Stimulated activated CD4-positive, alpha-beta T cell treated with anti-CD3 and anti-CD28 coated beads, TNF-alpha, amount 100 ng/mL, for 4 hours (primary cell): ENCODE data around the gene RNASEL.
A peak's percentile ranks its signal among the peaks of the same experiment; 100 is the strongest.

ENCODE experiments used
- DNase-seq, 3 experiments: peaks; one replicate each; pipeline ENCODE4 v3.0.0-alpha.2; 2020; ENCODE audit warnings: low read depth in 3 of 3

Gene RNASEL

DNA sequence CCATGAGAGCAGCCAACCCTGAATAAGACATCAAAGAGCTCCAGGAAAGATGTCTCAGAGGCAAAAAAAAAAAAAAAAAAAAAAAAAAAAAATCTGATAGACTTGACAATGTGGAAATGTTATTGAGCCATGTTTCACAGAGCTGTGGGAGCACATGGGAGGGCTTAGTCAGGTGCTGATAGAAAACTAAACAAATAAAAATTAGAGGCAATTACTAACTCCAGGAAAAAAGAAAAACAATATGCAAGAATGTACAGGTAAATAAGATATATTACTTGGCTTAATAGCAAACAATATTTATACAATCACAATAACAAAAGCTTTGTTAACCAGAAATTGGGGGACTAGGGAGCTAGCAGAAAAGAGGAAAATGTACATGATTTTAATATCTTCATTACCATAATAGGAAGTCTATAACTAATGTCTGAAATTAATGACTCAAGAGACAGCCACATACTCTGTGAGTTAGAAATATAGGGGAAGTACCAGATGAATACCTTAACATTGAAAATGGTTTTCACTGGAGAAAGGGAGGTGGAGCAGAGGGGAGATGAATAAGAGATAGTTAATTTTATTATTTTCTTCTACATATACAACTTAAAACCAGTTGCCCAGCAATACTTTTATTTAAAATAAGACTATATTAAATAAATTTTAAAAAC, 32.0 kb upstream of the RNASEL start:
- DNase-seq, result no peak

DNA sequence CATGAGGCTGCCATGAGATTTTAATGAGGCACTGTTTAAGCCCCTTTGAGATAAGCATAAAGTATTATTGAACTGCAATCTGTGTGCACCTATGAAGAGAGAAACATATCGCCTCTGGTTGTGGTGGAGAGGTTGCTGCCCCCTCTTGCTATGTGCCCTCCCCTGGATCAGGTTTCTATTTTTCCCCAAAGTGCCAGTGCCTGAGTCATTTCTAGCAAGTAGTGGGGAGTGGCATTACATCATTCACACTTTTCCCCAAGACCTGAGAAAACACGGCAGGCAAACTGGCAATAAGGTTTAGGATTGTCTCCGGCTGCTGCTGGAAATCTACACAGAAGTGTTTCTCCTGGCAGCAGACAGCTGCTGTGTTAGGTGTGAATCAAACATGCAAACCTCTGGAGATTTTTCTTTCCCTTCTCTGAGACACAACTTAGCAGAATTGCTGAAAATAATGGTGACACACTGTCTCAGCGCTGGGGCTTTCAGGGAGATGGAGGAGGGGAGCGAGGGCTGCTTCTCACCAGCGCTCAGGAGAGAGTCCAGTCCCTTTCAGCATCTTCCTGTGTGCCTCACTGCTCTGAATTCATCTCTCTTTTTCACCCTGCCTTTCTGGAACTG, 28.8 kb upstream of the RNASEL start:
- no peak for DNase-seq

DNA sequence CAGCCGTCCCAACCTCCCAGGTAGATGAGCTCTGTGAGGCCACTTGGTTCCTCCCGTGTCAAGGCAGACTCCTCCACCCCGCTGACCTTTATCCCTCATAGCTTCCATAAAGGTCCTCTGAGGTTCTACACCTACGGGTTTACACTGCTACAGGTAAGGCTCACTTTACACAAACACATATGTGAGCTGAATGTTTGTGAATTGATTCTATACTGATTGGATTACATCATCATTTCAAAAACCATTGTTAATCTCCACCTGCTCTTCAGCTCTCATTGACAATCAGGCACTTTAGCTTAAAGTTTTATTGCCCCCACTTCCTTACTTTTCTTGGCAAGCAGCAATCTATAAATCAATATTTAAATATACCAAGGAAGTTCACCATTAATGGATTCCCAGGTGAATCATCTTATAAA, 28.0 kb upstream of the RNASEL start:
- no peak for DNase-seq

DNA sequence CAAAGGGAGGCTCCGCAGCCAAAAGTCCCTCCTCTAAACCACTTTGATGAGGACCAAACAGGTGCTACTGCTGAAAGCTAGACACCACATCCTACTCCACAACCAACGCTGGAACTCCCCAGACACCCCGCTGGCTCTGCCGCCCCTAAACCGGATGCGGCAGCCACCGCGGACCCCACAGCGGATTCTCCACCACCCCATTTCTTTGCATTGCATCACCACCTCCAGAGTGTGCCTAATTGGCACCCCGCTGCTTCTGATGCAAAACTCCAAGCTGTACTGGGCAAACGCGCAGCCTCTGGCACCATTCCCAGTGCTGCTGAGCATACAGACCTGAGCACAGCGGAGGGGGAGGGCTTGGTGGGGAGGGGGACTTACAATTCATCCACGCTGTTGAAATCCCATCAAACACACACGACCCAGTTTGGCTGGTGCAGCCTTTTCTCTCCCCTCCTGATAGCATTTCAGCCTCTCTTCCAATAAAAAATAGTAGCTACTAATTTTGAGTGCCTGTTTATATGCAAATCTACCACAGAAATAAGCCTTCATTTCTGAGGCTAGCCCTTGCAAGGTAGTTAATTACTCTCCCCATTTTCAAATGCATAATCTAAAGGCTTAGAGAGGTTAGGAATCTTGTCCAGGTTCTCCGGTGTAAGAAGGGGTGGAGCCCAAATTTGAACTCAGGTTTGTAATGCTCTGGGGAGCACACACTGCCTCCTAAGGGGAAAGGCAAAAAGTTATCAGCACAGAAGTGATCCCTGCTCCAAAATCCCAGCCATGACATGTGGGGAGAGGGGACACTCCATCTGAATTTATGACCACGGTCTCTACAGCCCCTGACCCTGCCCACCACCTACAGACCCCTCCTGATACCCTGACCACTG, 27.3 kb upstream of the RNASEL start:
- DNase-seq, result peak; percentile 33 to 76 (median 55)

DNA sequence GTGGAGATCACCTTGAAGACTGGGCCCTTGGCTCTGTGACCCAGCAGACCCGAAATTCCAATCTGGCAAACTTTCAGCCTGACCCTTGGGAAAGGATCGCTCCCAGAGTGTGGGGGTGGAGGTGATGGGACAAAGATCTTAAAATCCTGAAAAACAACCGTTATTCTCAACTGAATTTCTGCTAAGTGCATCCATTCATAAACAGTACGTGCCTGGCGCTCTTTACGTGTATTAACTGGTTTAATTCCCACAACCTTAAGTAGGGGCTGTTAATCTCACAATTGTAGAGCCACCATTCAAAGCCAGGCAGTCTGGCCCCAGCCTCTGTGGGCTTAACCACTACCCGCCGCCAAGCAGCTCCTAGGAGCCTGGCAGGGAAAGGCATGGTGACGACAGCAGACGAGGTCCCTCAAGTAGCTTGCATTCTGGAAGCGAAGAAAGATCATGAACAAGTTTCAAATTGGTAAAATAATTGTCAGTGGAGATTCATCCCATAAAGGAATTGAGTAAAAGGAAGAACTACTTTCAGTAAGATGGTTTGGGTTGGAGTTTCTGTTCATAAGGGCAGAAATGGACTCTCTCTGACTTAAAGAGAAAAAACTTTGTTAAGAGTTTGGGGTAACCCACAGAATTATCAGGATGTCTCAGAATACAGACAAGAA, 26.5 kb upstream of the RNASEL start:
- DNase-seq, result no peak

DNA sequence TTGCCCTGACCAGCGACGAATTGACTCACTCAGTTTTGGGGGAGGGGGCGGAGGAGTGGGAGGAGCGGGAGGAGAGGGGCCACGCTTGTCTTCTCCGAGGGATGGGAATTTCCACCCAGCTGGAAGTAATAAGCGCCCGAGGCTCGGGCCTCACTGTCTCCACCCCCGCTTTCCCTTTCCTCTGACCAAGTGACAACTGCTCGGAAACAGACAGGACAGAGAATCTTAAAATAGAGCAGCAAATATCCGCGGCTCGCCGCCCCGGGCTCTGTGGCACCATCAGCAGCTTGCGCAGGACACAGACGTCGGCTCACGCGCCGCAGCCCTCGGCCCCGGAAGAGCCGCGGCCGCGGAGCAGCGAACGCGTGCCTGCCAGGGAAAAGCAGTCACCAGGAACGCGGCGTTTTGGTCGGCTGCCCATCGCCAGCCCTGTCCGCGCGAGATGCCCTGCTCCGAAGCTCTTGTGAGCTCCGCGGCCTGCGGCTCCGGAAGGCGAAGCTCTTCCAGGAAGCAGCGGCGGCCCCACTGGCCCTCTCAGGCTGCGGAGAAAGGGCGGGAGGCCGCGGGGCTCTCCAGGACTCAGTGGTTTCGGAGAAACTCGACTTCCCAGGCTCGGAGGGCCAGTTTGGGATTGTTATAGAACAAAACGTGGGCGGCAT, 25.9 kb upstream of the RNASEL start:
- DNase-seq, result peak; percentile 29 to 50 (median 31)

DNA sequence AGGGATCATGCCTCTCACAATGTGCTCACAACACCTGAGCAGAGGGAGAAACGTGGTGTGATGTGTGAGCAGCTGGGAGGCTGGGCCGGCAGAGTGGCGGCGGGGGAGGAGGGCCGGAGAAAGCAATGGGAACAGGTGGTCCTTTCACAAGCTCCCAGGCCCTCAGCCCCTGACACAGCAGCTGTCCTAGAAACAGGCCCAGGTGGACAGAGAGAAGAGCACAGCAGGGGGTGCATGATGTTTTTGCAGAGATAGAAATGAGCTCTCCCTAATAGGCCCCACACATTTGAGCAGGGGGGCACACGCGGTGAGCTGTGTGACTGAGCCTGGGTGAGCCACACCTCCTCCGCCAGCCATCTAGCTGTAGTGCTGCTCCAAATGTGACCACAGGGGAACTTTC, 22.7 kb upstream of the RNASEL start:
- no peak for DNase-seq

DNA sequence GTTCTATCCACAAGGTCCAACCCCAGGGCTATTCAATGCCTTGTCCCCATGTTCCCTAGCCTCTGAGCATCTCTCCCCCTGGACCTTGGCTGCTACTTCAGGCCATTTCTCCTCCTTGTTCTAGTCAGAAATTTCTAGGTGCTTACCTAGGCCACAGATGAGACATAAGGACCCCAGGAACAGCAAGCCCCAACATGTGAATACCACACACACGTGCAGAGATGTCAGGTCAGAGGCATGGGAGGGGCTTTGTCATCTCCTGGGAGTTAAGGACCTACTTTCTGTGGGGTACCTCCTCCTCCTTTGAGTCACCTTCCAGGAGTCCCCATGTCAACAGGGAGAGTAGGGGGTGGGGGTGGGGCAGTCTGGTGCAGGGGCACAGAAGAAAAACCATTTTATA, 22.3 kb upstream of the RNASEL start:
- DNase-seq, result no peak

DNA sequence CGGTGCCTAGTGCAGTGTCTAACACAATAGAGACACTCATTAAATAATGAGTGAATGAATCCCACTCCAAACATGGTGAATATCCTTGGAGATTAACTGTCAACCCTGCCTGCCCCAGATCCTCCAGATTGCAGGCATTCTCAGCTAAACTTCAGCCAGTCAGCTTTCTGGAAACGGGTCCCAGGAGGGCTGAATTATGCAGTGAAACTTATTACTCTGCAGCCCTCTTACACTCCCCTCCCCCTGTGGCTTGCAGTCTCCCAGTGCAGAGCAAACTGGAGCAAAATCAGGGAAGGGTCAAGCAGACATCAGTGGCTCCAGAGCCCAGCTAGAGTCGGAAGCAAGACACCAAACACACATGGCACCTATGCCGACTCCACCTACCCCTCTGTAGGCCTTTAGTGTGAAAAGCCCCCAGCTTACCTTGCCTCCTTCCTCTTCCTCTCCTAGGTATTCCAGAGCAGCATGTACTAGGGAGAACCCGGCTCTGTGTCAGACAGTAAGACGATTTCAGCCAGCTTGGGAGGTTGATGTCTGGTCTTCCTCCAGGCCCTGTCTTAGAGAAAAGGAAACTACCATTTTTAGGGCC, 21.6 kb upstream of the RNASEL start:
- DNase-seq, result no peak

DNA sequence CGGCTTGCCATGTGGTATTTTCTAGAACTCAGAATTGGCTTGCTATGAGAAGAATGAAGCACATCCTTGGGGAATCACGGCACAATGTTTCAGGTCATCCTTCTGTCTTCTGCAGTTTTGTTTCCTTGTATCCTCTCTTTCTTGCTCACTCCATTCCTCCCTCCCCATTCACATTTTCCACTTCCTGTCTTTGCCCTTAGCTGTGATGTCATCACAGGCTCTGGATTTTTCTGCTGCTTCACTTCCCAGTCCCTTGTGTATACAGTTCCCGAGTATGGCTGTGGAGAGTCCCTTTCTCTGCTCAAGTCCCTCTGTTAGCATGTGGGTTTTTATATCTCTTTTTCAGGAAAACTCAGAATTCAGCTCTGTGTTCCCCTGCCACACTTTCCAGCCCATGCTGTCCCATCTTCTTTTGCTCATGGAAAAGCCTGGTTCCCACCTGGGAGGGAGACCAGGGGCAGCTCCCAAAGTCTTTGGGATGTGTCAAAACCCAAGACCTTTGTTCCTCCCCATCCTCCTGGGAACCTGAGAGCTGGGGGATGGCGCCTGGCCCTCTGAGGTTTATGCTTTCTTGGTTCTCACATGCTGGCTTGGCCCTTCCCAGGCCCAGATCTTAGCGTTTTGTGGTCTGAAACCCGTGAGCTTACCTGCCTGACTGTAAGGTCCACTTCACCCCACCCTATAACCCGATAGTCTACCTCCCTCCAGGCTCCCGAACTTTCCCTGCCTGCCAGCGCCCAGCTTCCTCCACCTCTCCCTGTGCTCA, 20.0 kb upstream of the RNASEL start:
- no peak for DNase-seq

DNA sequence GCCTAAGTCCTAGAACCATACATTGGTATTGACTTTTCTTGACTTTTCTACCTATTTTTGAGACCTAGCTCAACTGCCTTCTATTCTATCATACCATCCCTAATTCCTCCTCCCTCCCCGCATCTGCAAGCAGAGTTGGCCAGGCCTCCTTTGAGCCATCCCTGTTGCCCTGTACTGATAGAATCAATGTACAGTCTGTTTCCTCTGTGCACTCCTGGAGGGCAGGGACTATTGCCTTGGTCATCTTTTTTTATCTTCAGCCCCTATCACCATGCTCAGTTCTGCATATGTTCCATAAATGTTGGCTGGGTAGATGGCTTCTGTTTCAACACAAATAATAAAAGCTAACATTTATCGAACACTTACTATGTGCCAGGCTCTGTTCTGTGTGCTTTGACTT, 19.2 kb upstream of the RNASEL start:
- DNase-seq, result no peak

DNA sequence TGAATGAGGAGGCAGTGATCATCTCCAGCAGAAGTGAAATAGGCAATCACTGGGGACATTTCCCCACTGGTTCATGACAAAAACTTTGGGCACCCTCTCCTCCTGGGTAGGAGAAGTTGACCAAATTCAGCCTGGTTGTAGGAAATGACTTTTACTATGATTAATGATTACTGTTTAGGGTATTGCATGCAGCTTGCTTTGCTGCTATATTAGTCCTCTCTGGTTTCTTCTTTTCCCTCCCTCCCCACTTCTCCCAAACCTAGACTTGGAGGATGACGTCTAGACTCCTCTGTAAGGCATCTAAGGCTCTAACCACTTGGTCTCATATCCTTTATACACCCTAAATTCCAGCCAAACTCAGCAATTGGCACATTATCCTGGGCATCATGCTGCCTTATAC, 18.5 kb upstream of the RNASEL start:
- DNase-seq, result no peak

DNA sequence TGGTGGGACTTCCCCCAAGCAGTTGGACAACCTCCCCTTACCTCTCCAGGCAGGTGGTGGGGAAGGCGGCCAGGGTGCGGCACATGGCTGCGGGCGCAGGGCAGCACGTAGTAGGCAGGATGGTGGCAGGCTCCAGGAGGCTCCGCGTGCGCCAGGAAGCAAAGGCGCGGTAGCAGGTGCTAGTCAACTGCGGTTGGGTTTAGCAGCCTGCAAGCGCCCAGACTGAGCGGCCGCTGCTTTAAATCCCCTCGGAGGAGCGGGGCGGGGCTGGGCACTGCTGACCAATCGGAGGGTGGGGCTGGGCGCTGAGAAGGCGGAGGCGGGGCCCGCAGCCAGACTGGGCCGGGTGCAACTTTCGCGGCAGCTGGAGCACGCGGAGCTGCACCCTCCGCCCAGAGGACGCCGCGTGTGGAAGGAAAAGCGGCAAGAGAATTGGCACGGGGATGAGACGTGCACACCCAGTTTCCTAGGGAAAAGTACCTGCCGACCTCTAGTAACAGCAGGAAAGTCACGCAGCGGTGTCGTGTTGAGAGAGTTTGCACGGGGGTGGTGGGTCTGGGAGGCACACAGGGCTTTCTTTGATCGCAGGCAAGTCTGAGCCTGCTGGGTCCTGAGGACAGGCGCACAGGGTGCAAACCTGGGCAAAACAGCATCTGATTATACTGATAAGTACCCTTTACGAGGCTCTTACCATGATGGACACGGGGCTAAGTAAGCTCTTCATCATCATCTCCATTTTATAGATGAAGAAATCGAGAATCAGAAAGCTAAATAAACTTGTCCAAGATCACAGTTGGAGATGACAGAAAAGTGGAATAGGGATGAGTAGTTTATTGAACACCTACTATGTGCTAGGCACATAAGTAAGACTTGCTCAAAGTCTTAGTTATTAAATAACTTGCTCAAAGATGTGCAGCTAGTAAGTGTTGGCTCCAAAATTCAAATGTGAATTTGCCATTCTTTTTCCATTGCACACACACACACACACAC, 15.4 kb upstream of the RNASEL start, which contains the start of gene RGS16:
TSS of gene RGS16 (minus strand) at position 215 of the 990 bp plus-strand sequence. CDS start at position 85, 130 bp downstream.
- DNase-seq, result peak; percentile 82 to 90 (median 88)

DNA sequence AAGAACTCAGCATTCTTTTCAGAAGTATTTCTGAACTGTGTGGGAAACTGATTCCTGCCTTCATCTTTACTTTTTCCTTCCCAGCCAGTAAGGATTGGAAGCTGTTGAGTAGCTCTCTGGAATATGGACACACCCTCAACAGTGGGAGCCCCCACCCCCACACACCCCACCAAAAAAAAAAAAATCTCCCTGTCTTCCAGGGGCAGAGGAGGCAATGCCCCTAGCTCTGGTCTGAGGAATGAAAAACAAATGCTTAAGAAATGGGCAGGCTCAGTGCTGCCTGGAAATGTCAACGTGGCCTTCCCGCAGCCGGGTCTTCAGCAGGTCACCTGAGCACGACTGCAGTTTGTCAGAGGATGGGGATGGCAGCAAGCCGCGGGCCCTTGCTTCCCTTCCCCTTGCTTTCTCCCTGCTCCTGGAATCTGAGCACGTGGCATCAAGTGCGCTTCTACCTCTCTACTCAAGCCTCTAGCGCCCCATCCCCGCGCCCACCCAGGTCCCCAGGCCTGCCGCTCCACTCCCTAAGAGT, 14.7 kb upstream of the RNASEL start:
- peak in 1 of 3 experiments; percentile 17 for DNase-seq

DNA sequence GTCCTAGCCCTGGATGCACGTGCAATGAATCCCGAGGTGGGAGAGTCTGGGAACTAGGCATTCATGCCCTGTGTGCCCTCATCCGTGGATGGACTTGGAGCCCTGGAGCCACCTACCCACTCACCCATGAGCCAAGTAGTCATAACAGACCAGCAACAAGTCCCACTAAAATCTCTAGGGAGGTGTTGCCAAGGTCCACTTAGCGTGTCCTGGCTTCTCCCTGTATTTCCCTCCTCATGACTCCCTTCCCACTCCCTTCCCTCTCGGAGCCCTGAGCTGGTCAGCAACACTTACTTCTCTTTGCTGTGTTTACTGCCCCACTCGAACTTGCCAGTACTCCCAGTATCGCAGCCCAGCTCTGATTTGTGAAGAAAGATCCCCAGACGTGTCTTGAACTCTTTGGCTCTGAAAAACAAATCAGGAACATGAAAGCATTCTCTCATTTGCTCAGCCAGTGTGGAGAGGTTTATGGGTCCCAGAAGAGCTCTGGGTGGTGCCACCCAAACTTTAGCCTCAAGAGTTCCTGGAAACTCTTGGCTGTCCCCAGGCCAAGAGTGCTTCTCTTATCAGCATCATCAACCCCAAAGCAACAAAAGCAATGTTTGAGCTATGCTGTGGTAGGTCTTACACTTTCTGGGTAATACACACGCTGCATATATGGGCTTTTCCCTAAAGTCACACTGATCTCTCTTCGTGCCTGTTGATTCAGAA, 14.0 kb upstream of the RNASEL start:
- no peak for DNase-seq

DNA sequence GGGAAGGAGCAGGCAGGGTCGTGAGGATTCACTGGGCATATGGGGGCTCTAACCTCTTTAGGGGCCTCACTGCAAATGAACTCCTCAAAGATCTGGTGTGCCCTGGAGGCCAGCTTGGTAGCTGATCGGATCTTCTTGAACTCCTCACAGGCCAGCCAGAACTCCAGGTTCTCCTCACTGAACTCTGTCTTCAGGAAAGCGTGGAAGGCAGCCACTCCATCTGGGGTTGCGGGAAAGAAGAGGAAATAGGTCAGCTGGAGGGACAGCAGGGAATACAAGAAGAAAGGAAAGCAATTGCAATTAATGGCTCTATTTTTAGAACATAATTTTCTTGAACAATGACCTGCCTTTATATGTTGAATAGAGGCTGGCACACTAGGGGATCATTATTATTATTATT, 12.9 kb upstream of the RNASEL start:
- no peak for DNase-seq

DNA sequence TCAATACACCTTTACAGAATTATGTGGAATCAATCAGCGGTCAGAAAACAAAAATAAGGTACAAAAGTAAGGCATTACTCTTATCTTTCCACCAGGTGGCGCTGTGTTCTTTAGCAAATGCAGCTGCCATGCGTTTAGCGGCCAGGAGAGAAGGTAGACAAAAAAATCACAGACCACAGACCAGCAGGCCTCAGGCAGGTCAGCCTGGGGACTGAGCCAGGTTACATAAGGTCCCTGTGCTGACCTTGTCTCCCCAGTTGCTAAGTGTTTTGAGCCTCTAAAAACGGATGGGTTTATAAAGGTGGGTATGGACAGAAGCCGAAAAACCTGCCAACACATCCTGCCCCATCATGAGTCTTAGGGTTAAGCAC, 12.3 kb upstream of the RNASEL start:
- no peak for DNase-seq

DNA sequence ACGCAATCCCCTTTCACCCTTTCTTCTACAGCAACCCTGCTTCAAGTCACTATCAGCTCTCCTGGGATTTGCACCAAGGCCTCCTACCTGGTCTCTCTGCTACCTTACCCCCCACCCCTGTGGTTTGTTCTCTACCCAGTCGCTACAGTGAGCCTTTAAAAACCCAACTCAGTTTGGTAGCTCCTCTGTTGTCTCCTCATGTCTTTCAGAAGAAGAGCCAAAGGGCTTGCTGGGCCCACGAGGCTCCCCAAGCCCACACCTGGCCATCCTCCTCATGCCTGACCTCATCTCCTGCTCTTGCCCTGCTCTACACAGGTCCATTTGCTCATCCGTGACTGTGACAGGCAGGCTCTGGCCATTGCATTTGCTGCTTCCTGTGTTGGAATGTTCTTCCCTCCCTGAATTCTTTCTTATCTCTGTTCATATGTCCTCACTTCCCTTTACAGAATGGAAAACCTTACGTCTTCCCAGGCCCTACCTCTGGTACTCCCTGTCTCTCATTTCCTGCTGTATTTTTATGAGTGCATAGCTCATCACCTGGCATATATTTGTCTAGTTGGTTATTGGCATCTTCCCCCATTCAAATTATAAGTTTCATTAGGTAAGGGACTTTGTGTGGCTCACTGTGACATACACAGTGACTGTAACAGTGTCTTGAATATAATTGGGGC, 11.8 kb upstream of the RNASEL start:
- no peak for DNase-seq
